Activated CD8-positive, alpha-beta memory T cell treated with anti-CD3 and anti-CD28 coated beads for 48 hours (primary cell): Measurements from ENCODE around the gene CEP85L.

Source experiments
- DNase-seq, 3 experiments: peaks; one replicate each; pipeline ENCODE4 v3.0.0-alpha.2; 2020; ENCODE audit warnings: low read depth in 2 of 3, low spot score in 2 of 3

CEP85L gene

GRCh38 chr6:118502169-118502568 is 149.2 kb downstream of the CEP85L start:
- DNase-seq, result no peak

GRCh38 chr6:118501765-118502164 is 149.6 kb downstream of the CEP85L start:
- no peak for DNase-seq

GRCh38 chr6:118501099-118501498 is 150.3 kb downstream of the CEP85L start:
- no peak for DNase-seq

GRCh38 chr6:118500130-118501015 is 151.0 kb downstream of the CEP85L start:
- DNase-seq, result no peak

- DNase-seq, result no peak
Observed at GRCh38 chr6:118495485-118496280, 155.7 kb downstream of the CEP85L start.

GRCh38 chr6:118494091-118494490 is 157.3 kb downstream of the CEP85L start:
- no peak for DNase-seq

GRCh38 chr6:118489990-118490389 is 161.4 kb downstream of the CEP85L start:
- DNase-seq, result no peak

- DNase-seq, result no peak
Observed at GRCh38 chr6:118488631-118489030, 162.8 kb downstream of the CEP85L start.

- DNase-seq, result no peak
Observed at GRCh38 chr6:118485601-118486550, 165.5 kb downstream of the CEP85L start.

GRCh38 chr6:118476551-118476950 is 174.8 kb downstream of the CEP85L start:
- DNase-seq, result no peak

- no peak for DNase-seq
Observed at GRCh38 chr6:118473266-118473665, 178.1 kb downstream of the CEP85L start.

GRCh38 chr6:118469468-118469867 is 181.9 kb downstream of the CEP85L start:
- no peak for DNase-seq

GRCh38 chr6:118468682-118469465 is 182.5 kb downstream of the CEP85L start:
- no peak for DNase-seq

- DNase-seq, result no peak
Observed at GRCh38 chr6:118467181-118467580, 184.2 kb downstream of the CEP85L start.

GRCh38 chr6:118464620-118465019 is 186.8 kb downstream of the CEP85L start:
- DNase-seq, result no peak

GRCh38 chr6:118460958-118461470 is 190.4 kb downstream of the CEP85L start:
- DNase-seq, result no peak

- no peak for DNase-seq
Observed at GRCh38 chr6:118456982-118457381, 194.4 kb downstream of the CEP85L start.

GRCh38 chr6:118451839-118452238 is 199.6 kb downstream of the CEP85L start:
- DNase-seq, result no peak

GRCh38 chr6:118444796-118445195 is 206.6 kb downstream of the CEP85L start:
- no peak for DNase-seq

- DNase-seq, result no peak
Observed at GRCh38 chr6:118436482-118436881, 214.9 kb downstream of the CEP85L start.
